GM12878 (cell line): ENCODE results near the gene NPPB. TPM values are rescaled to one million over a fixed set of nuclear protein-coding genes. Genes with fewer than 3 reads are reported as not detected.

ENCODE experiments used
- ATAC-seq: fragments of 200-7000 bp; cut with Tn5 transposase; 3 replicates; pipeline ENCODE4 v1.9.1; 2020; ENCODE audit warnings: mild to moderate bottlenecking, moderate library complexity
- BruUV-seq: library from RNA; stranded (reverse); fragments of 400-500 nt; replicated peaks from 2 replicates; lab custom pipeline; 2021; lab: Mats Ljungman, UMichigan
- CTCF ChIA-PET: fragments of 300-600 bp; sonication (Branson Sonifier 250); formaldehyde crosslinking; extraction: SDS; loops from one replicate; lab custom pipeline; 2021; ENCODE audit warnings: inconsistent platforms; lab: Yijun Ruan, JAX
- POLR2A ChIA-PET: fragments of 350-600 bp; formaldehyde crosslinking; extraction: SDS; loops from one replicate; lab custom pipeline; 2021; ENCODE audit warnings: inconsistent platforms; lab: Charles Lee
- RAD21 ChIA-PET: fragments of 300-600 bp; sonication (Branson Sonifier 250); formaldehyde crosslinking; loops from one replicate; lab custom pipeline; 2023; ENCODE audit warnings: antibody characterized with exemption; ENCODE audit not compliant: unreplicated experiment; lab: Charles Lee
- SMC1A ChIA-PET: fragments of 300-600 bp; sonication (Branson Sonifier 250); formaldehyde crosslinking; loops from one replicate; lab custom pipeline; 2023; ENCODE audit not compliant: unreplicated experiment, uncharacterized antibody; lab: Charles Lee
- DNase-seq: peaks from one replicate; pipeline ENCODE4 v3.0.0-alpha.2; 2011; ENCODE audit warnings: low read depth, low spot score
- FAIRE-seq: peaks from 3 replicates; lab custom pipeline; 2011; peaks lifted over from hg19 to GRCh38; lab: Jason Lieb, UNC
- H2AFZ ChIP-seq: 2 replicates; pipeline ENCODE4 v1.6.0; 2011; ENCODE audit warnings: low read depth, low read length, control low read depth; ENCODE audit not compliant: control insufficient read depth
- H3K27ac ChIP-seq: 2 replicates; pipeline ENCODE4 v1.5.1; 2011; ENCODE audit warnings: control low read depth; ENCODE audit not compliant: control insufficient read depth, insufficient read depth
- H3K27me3 ChIP-seq, 2 experiments: replicated peaks in 1 of 2; 2 replicates each; pipeline versions ENCODE4 v1.6.0 to v1.6.1; 2011; ENCODE audit warnings: low read length in 1 of 2; ENCODE audit not compliant: control insufficient read depth in 2 of 2, insufficient read depth in 2 of 2
- H3K36me3 ChIP-seq, 2 experiments: 2 replicates each; pipeline ENCODE4 v1.5.1; 2011; ENCODE audit warnings: low read length in 1 of 2; ENCODE audit not compliant: control insufficient read depth in 2 of 2, insufficient read depth in 2 of 2
- H3K4me1 ChIP-seq: 2 replicates; pipeline ENCODE4 v1.6.1; 2011; ENCODE audit warnings: mild to moderate bottlenecking, low read length, moderate library complexity, mixed read lengths; ENCODE audit not compliant: control insufficient read depth, insufficient read depth
- H3K4me2 ChIP-seq: 2 replicates; pipeline ENCODE4 v1.6.0; 2011; ENCODE audit warnings: control low read depth; ENCODE audit not compliant: control insufficient read depth, insufficient read depth
- H3K4me3 ChIP-seq: fragments of 200-600 bp; sonication (generic); 2 replicates; pipeline ENCODE4 v1.5.1; 2016
- H3K79me2 ChIP-seq: 2 replicates; pipeline ENCODE4 v1.6.0; 2011; ENCODE audit warnings: low read length; ENCODE audit not compliant: control insufficient read depth, insufficient read depth
- H3K9ac ChIP-seq: 2 replicates; pipeline ENCODE4 v1.8.0; 2011; ENCODE audit warnings: low read length, control low read depth, mixed read lengths; ENCODE audit not compliant: control insufficient read depth, insufficient read depth
- H3K9me3 ChIP-seq: replicated peaks from 3 replicates; pipeline ENCODE4 v1.5.1; 2011; ENCODE audit warnings: mild to moderate bottlenecking, low read length; ENCODE audit not compliant: control insufficient read depth, insufficient read depth
- H4K20me1 ChIP-seq: 2 replicates; pipeline ENCODE4 v1.6.0; 2011; ENCODE audit not compliant: control insufficient read depth, insufficient read depth
- REST ChIP-seq: IDR thresholded peaks from 2 replicates; pipeline ENCODE4 v1.6.1; 2012; ENCODE audit warnings: mild to moderate bottlenecking, low read depth, low read length
- SPI1 ChIP-seq: IDR thresholded peaks from 2 replicates; pipeline ENCODE4 v1.6.1; 2011; ENCODE audit warnings: low read depth, mild to moderate bottlenecking, low read length, moderate library complexity, borderline replicate concordance; ENCODE audit not compliant: insufficient read depth
- WGBS: methylation state at CpG from one replicate; pipeline ENCODE4 v1.1.6; 2016; ENCODE audit warnings: low lambda C conversion rate; ENCODE audit not compliant: insufficient replicate concordance, insufficient coverage; ENCODE audit errors: missing lambda C conversion rate; 5-methylcytosine and 5-hydroxymethylcytosine counted together
- in situ Hi-C: fragments of 300-500 bp; cut with MboI; formaldehyde crosslinking; loops from 9 replicates; pipeline ENCODE4 v1.14.3; 2018; ENCODE audit warnings: mixed read lengths
- intact Hi-C: fragments of 100-400 bp; cut with micrococcal nuclease; formaldehyde crosslinking; loops from one replicate; pipeline ENCODE4 v1.14.2; 2022; ENCODE audit not compliant: unreplicated experiment
- polyA plus RNA-seq, 11 experiments: library from polyadenylated mRNA; depleted of rRNA in 4 of 11; unstranded in 6 of 11; stranded (reverse) in 5 of 11; fragments of >200 nt; fragmentation: Nextera tagmentation in 4 of 11; fragmentation: Illumina TruSeq in 1 of 11; extraction: Ambion mirVana in 4 of 11; extraction: Trizol in 1 of 11; gene quantifications; 1 replicate in 1 of 11; 2 replicates in 10 of 11; pipeline versions ENCODE4 v1.2.1 to v1.2.3, GENCODE V29; 2011 to 2016; ENCODE audit warnings: inconsistent platforms in 2 of 11, missing spikeins in 2 of 11, low read depth in 1 of 11
- total RNA-seq, 4 experiments: library from RNA; depleted of rRNA in 3 of 4; stranded (reverse); fragments of >200 nt in 3 of 4; fragmentation: Illumina TruSeq in 1 of 4; extraction: Trizol in 1 of 4; gene quantifications; 2 replicates each; pipeline versions ENCODE4 v1.2.1 to v1.2.3, GENCODE V29; 2013 to 2021

NPPB gene
- total and polyA plus RNA-seq, 10 of the 15 experiments (the other 5 are each of a cell fraction or from before 2014, with no cell fraction given): not detected

GRCh38 chr1:11845641-11846335, 13.0 kb downstream of the NPPB start:
- POLR2A ChIA-PET: interaction anchor here (1.3 kb wide), 1 partner anchor 39 kb away, joined by 3 read pairs; no protein-coding TSS in a partner anchor
- H4K20me1 ChIP-seq: peaks cover 3% of the 10 kb centered on the region; the same call in 1 of the 2 replicates

More at GRCh38 chr1:11845641-11846335, 13.0 kb downstream of the NPPB start:
- Histone ChIP-seq H3K4me2 (no peak overlapping the region), H3K4me1 (peaks cover 17% of the 10 kb centered on the region), H3K79me2 (no peaks in the 10 kb centered on the region), H3K9ac (no peak overlapping the region), H2AFZ (no peak overlapping the region), H3K27me3 (no peaks in the 10 kb centered on the region), H3K9me3 (no peaks in the 10 kb centered on the region), H3K4me3 (no peak overlapping the region)
- 91% methylated on average over 5 of the region's 5 CpGs for WGBS
- ChIA-PET SMC1A (no interaction called here), RAD21 (interaction anchor here (0.7 kb wide), 1 partner anchor 136 kb away, joined by 3 read pairs; no protein-coding TSS in a partner anchor), CTCF (interaction anchor here (0.7 to 1.7 kb wide), 5 partner anchors 18 to 934 kb away, joined by 3 read pairs; no protein-coding TSS in a partner anchor)
- DNase-seq: no peak
- in situ Hi-C loops: loop anchor here (10.0 kb wide), 1 partner anchor 119 kb away; no protein-coding TSS in a partner anchor
- TF ChIP-seq SPI1 (no peak), REST (peak; percentile 87)
- TF ChIP-seq, all 136 proteins: peak for 1
- Histone ChIP-seq H3K36me3 (peaks cover 5 to 24% of the 10 kb centered on the region in 2 experiments; a peak in 3 of 4 replicates), H3K27ac (no peak overlapping the region)
- FAIRE-seq (no peak), ATAC-seq (no peak)
- intact Hi-C loops: no loop called here
- BruUV-seq: no TSS peak
